NCI-H1436 (cell line): ENCODE measurements around the gene HCLS1.
A peak's percentile ranks its signal among the peaks of the same experiment; 100 is the strongest.
"Not testable (repeated sequence)": the region's sequence is repeated elsewhere in the genome, so short reads cannot be mapped to it uniquely, and the experiment has no call there.

Source experiments
- DNase-seq: peaks from one replicate; lab custom pipeline; 2025; lab: John Stamatoyannopoulos, UW

HCLS1 gene

DNA sequence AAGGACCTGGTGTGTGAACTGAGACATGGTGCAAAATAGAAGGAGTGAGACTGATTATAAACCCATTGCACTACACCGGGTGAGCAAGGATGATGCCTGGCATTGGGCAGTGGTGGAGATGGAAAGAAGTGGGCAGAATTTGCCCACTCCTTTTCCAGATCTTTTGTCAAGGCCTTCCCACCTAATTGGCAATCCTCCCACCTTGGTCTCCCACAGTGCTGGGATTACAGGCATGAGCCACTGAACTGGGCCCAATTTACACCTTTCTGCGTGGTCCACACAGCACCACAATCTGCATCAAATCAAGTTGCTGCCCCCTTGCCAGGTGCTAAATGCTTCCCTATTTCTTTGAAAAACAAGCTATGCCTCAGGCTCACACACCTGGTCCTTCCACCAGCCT lies 62.1 kb downstream of the HCLS1 start:
- no peak for DNase-seq

DNA sequence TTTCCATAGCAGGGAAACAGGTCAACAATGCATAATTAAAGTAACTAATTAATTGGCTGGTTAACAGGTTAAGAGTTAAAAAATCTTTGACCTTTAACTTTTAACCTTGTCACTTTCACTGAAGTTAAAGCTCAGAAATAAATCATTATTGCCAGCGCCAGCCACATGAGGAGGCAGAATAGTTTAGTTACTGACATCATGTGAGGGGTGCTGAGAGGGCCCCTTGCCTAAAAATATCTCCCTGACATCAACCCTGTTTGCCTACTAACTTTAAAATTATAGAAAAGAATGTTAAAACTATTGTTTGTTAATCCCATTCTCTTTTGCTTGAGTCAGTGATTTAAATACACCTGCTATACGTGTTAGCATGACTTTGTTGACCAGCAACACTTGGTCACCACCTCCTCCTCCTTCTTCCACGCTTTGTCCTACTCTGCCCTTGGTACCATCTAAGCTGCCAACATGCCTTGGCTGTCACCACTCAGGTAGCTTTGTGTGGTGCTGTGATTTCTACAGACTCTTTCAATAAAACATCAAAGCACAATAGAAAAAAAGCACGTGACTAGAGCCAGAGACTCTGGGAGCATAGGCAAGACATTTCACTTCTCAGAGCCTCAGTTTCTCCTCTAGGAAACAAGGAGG lies 64.8 kb downstream of the HCLS1 start:
- no peak for DNase-seq

DNA sequence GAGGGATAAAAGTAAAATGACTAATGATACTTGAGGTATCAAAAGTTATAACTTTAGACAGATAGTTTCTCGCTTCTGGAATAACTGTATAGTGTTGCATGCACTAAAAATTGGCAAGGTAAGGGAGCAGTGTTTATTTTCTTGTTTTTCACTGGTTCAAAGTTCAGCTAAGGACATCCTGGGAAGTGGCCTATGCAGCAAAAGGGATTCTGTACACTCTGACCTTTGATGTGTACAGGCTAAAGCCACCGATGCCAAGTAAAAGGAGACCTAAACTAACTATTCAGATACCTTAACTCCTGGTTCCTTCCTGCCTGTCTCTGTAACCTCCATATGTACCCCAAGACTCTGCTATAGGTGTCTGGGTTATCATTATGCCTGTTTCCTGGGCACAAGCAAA lies 65.9 kb downstream of the HCLS1 start:
- DNase-seq = no peak

DNA sequence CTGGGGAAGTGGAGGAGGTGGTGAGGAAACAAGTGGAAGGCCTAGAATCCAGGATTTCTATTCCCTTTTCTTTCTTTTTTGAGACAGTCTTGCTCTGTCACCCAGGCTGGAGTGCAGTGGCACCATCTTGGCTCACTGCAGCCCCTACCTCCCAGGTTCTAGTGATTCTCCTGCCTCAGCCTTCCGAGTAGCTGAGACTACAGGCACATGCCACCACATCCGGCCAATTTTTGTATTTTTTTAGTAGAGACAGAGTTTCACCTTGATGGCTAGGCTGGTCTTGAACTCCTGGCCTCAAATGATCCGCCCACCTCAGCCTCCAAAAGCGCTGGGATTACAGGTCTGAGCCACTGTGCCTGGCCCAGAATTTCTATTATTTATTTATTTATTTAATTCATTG lies 66.9 kb downstream of the HCLS1 start:
- not testable (repeated sequence) for DNase-seq

DNA sequence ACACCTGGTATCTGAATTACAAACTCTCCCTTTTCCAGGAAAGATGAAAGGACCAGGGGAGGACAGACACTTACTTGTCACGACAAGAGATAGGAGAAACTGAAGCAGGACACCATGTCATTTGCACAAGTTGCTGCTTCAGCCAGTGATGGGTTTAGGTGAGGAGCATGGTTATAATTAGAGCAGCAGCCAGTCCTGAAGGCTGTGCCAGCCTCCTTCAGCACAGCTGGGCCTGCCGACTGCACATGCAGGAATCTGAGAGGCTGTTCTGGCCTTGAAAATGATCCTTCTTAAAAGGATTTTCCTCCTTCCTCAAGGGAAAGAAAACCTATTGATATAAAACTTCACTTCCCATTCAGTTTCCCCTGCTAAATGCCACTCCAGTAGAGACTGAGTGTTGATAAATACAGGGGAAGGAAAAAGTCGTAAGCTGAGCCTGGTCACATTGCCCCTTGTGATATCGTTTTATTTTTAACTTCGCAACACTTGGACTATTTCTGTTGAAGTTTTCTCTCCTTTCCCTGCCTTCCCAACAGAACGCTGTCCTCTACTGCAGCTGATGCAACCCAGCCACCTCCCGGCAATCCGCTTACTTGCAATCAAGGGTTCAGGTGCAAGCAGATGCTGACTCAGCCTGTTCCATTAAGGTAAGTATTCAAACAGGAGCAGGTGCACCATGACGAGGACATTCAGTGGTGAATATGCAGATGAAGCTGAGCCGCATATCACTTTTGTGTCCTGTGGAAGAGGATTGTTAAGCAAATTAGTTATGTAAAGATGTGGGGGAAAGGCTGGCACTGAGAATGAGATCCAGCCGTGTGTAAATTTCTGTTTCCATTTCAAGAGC lies 67.6 kb downstream of the HCLS1 start, which contains the start of gene FBXO40:
Gene FBXO40 (plus strand): TSS at position 524 of the 847 bp plus-strand sequence. CDS start 27,197 bp downstream, outside the sequence.
- DNase-seq = peak; percentile 92

DNA sequence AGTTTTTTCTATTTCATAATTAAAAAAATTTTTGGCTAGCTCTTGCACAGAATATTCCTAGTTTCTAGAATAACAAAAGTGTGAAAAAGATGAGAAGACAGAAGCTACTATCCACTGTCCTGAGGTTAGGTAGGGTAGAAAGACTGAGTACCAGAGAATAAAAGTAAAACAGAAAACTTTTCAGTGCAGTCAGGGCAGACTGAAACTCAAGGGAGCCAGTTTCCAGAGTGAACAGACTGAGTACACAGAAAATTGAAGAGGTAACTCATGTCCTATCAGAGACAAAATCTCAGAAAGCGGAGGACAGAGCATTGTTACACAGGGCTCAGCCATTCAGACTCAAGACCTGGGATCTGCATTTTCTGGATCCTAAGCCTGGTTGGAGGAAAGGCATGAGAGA lies 76.3 kb downstream of the HCLS1 start:
- DNase-seq = no peak

DNA sequence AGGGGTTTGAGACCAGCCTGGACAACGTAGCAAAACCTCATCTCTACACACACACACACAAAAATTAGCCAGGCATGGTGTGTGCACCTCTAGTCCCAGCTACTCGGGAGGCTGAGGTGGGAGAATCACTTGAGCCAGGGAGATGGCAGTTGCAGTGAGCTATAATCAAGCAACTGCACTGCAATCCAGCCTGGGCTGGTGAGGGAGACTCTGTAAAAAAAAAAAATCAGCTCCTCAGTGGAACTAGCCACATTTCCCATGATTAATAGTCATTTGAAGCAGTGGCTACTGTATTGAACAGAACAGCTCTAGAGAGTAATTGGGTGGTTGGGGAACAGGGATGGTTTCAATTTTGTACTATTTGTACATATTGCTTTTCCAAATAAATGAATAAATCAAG lies 79.0 kb downstream of the HCLS1 start:
- no peak for DNase-seq
